ENCODE measurements around the gene CD69.
"Not testable (repeated sequence)": the region's sequence is repeated elsewhere in the genome, so short reads cannot be mapped to it uniquely, and the experiment has no call there.

CD69 gene

GRCh38 chr12:9751204-9752144, 9.2 kb downstream of the CD69 start:
- DNase-seq (ENCODE audit: low read depth in 1 of 2, low spot score in 1 of 2): peak in 1 of 2 donors; percentile 60

- peak in 1 of 2 donors; percentile 42 for DNase-seq (ENCODE audit: low read depth in 1 of 2, low spot score in 1 of 2)
Observed at GRCh38 chr12:9750276-9751203, 10.2 kb downstream of the CD69 start.

GRCh38 chr12:9749640-9750039, 11.1 kb downstream of the CD69 start:
- no peak for DNase-seq (ENCODE audit: low read depth in 1 of 2, low spot score in 1 of 2)

GRCh38 chr12:9745199-9745598, 15.5 kb downstream of the CD69 start:
- DNase-seq (ENCODE audit: low read depth in 1 of 2, low spot score in 1 of 2): no peak

GRCh38 chr12:9742661-9743060, 18.0 kb downstream of the CD69 start:
- DNase-seq (ENCODE audit: low read depth in 1 of 2, low spot score in 1 of 2): no peak

- DNase-seq (ENCODE audit: low read depth in 1 of 2, low spot score in 1 of 2): peak in 1 of 2 donors; percentile 42
Observed at GRCh38 chr12:9741726-9742125, 19.0 kb downstream of the CD69 start.

GRCh38 chr12:9740106-9740750, 20.5 kb downstream of the CD69 start:
- no peak for DNase-seq (ENCODE audit: low read depth in 1 of 2, low spot score in 1 of 2)

- DNase-seq (ENCODE audit: low read depth in 1 of 2, low spot score in 1 of 2): not testable (repeated sequence)
Observed at GRCh38 chr12:9739404-9740105, 21.1 kb downstream of the CD69 start.

- DNase-seq (ENCODE audit: low read depth in 1 of 2, low spot score in 1 of 2): not testable (repeated sequence)
Observed at GRCh38 chr12:9738905-9739304, 21.8 kb downstream of the CD69 start.

GRCh38 chr12:9736936-9737705, 23.6 kb downstream of the CD69 start:
- no peak for DNase-seq (ENCODE audit: low read depth in 1 of 2, low spot score in 1 of 2)

GRCh38 chr12:9735601-9736000, 25.1 kb downstream of the CD69 start:
- no peak for DNase-seq (ENCODE audit: low read depth in 1 of 2, low spot score in 1 of 2)

- DNase-seq (ENCODE audit: low read depth in 1 of 2, low spot score in 1 of 2): no peak
Observed at GRCh38 chr12:9732921-9733461, 27.7 kb downstream of the CD69 start, which contains the start of gene CLECL1. Gene CLECL1 (minus strand): TSS chr12:9733097.

GRCh38 chr12:9731797-9732196, 28.9 kb downstream of the CD69 start:
- DNase-seq (ENCODE audit: low read depth in 1 of 2, low spot score in 1 of 2): no peak

GRCh38 chr12:9731393-9731792, 29.3 kb downstream of the CD69 start:
- DNase-seq (ENCODE audit: low read depth in 1 of 2, low spot score in 1 of 2): no peak

GRCh38 chr12:9730591-9730990, 30.1 kb downstream of the CD69 start:
- no peak for DNase-seq (ENCODE audit: low read depth in 1 of 2, low spot score in 1 of 2)

GRCh38 chr12:9730011-9730410, 30.7 kb downstream of the CD69 start:
- DNase-seq (ENCODE audit: low read depth in 1 of 2, low spot score in 1 of 2): no peak

- no peak for DNase-seq (ENCODE audit: low read depth in 1 of 2, low spot score in 1 of 2)
Observed at GRCh38 chr12:9729082-9729481, 31.6 kb downstream of the CD69 start.

- DNase-seq (ENCODE audit: low read depth in 1 of 2, low spot score in 1 of 2): no peak
Observed at GRCh38 chr12:9727813-9728212, 32.9 kb downstream of the CD69 start.

GRCh38 chr12:9725213-9725870, 35.4 kb downstream of the CD69 start:
- no peak for DNase-seq (ENCODE audit: low read depth in 1 of 2, low spot score in 1 of 2)

Measured in stimulated activated CD4-positive, alpha-beta T cell treated with anti-CD3 and anti-CD28 coated beads, Interleukin-15, amount 100 ng/mL, for 1 hour (primary cell).